Esophagus muscularis mucosa (tissue), 4 donors: ENCODE measurements around the gene LAPTM5. TPM values are rescaled to one million over a fixed set of nuclear protein-coding genes. Genes with fewer than 3 reads are reported as not detected.
A peak's percentile ranks its signal among the peaks of the same experiment; 100 is the strongest.

Source experiments
- DNase-seq: peaks from one replicate; pipeline ENCODE4 v3.0.0-alpha.2; 2017; ENCODE audit errors: extremely low spot score
- H3K27ac ChIP-seq, 4 donors: fragments of 200-600 bp; sonication (generic); replicated peaks in 1 of 4; 1 replicate in 3 of 4; 2 replicates in 1 of 4; pipeline ENCODE4 v1.5.1; 2016 to 2019; ENCODE audit warnings: mild to moderate bottlenecking in 1 of 4
- H3K27me3 ChIP-seq, 4 donors: fragments of 200-600 bp; sonication (generic); one replicate each; pipeline versions ENCODE4 v1.5.1 to v1.6.0; 2016 to 2019
- H3K36me3 ChIP-seq, 4 donors: fragments of 200-600 bp; sonication (generic); one replicate each; pipeline ENCODE4 v1.5.1; 2016 to 2019
- H3K4me1 ChIP-seq, 4 donors: fragments of 200-600 bp; sonication (generic); one replicate each; pipeline ENCODE4 v1.5.1; 2016 to 2019
- H3K4me3 ChIP-seq, 4 donors: fragments of 200-600 bp; sonication (generic); 1 replicate in 2 of 4; 2 replicates in 2 of 4; pipeline ENCODE4 v1.5.1; 2016 to 2019; ENCODE audit warnings: mild to moderate bottlenecking in 4 of 4, moderate library complexity in 1 of 4
- H3K9me3 ChIP-seq, 4 donors: fragments of 200-600 bp; sonication (generic); 1 replicate in 3 of 4; 2 replicates in 1 of 4; pipeline ENCODE4 v1.5.1; 2016 to 2019
- EP300 ChIP-seq: sonication (generic); formaldehyde crosslinking; IDR thresholded peaks from one replicate; pipeline ENCODE4 v1.6.1; 2017; ENCODE audit warnings: antibody characterized with exemption
- POLR2A ChIP-seq: fragments of 450-650 bp; IDR thresholded peaks from one replicate; pipeline ENCODE4 v1.6.1; 2017; ENCODE audit warnings: antibody characterized with exemption, moderate library complexity, mild to moderate bottlenecking, low read depth
- POLR2AphosphoS5 ChIP-seq, 2 donors: sonication (generic); formaldehyde crosslinking; IDR thresholded peaks; one replicate each; pipeline ENCODE4 v1.6.1; 2017; ENCODE audit warnings: antibody characterized with exemption in 2 of 2
- WGBS: methylation state at CpG from one replicate; pipeline ENCODE4 v1.1.5; 2018; 5-methylcytosine and 5-hydroxymethylcytosine counted together
- intact Hi-C: fragments of 100-400 bp; cut with DNase I; formaldehyde crosslinking; loops from one replicate; pipeline ENCODE4 v1.15.1; 2023
- total RNA-seq, 4 donors: library from RNA; depleted of rRNA; stranded (reverse); fragments of >200 nt; gene quantifications; one replicate each; pipeline versions ENCODE4 v1.1.0 to v1.2.1, GENCODE V29; 2016
- TF ChIP-seq, protein P1 (sequence below), 3 experiments: fragments of 200-600 bp in 2 of 3; fragments of 450-650 bp in 1 of 3; sonication (generic) in 2 of 3; IDR thresholded peaks; one replicate each; pipeline ENCODE4 v1.5.1; 2017 to 2019; ENCODE audit warnings: antibody characterized with exemption in 3 of 3, mild to moderate bottlenecking in 2 of 3, moderate library complexity in 1 of 3

Gene LAPTM5
- total RNA-seq, 4 donors from 2014 or later: 32.4 to 83.7 (median 36.3) TPM

DNA sequence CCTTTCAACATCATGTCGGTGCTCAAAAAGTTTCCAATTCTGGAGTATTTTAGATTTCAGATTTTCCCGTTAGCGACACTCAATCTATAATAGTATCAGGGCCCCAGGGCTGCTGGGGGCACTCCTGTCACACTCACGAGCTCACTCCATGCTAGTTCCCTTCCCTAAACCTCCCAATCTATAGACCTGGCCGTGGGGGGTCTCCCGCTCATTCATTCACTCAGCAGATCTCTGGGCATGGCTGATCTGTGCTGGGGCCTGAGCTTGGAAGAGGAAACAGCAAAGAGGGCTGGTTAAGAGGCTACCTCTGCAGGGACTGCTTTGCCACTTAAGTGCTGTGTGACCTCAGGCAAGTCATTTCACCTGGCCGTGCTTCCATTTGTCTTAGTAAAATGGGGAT, 46.8 kb upstream of the LAPTM5 start:
- no peak overlapping the region for H3K27ac ChIP-seq
- peaks cover 20 to 39% (median 36%) of the 10 kb centered on the region in 4 donors for H3K4me1 ChIP-seq
- WGBS: 95% methylated on average over 7 of the region's 7 CpGs
- no peaks in the 10 kb centered on the region for H3K9me3 ChIP-seq
- no peaks in the 10 kb centered on the region for H3K36me3 ChIP-seq
- DNase-seq: no peak
- TF ChIP-seq POLR2AphosphoS5 (IDR thresholded peaks at IDR 0.05) (no peak), EP300 (no peak), POLR2A (no peak)
- TF ChIP-seq, protein P1, sequence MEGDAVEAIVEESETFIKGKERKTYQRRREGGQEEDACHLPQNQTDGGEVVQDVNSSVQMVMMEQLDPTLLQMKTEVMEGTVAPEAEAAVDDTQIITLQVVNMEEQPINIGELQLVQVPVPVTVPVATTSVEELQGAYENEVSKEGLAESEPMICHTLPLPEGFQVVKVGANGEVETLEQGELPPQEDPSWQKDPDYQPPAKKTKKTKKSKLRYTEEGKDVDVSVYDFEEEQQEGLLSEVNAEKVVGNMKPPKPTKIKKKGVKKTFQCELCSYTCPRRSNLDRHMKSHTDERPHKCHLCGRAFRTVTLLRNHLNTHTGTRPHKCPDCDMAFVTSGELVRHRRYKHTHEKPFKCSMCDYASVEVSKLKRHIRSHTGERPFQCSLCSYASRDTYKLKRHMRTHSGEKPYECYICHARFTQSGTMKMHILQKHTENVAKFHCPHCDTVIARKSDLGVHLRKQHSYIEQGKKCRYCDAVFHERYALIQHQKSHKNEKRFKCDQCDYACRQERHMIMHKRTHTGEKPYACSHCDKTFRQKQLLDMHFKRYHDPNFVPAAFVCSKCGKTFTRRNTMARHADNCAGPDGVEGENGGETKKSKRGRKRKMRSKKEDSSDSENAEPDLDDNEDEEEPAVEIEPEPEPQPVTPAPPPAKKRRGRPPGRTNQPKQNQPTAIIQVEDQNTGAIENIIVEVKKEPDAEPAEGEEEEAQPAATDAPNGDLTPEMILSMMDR (IDR thresholded peaks at IDR 0.05): no peak
- no peaks in the 10 kb centered on the region for H3K27me3 ChIP-seq
- intact Hi-C loops: no loop called here
- H3K4me3 ChIP-seq: no peak overlapping the region

DNA sequence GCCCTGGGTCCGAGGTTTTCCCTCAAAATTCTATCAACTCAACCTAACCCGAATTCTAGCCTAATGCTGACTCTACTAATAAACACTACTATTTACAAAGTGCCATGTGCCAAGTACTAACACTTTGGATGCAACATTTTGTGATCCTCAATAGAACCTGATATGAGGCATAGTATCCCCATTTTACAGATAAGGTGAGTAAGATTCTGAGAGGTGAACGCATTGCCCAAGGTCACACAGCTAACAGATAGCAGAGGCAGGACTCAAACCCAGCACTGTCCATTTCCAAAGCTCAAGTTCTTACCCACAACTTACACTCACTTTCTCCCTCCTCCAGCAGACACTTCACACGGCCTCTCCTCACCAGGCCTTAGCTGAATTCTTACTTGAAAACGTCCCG, 46.0 kb upstream of the LAPTM5 start:
- WGBS: 92% methylated on average over 6 of the region's 6 CpGs
- Histone ChIP-seq H3K27ac (no peak overlapping the region), H3K9me3 (no peaks in the 10 kb centered on the region), H3K36me3 (no peaks in the 10 kb centered on the region), H3K4me1 (peaks cover 16 to 39% (median 35%) of the 10 kb centered on the region in 4 donors), H3K4me3 (no peak overlapping the region), H3K27me3 (no peaks in the 10 kb centered on the region)
- TF ChIP-seq, protein P1 (IDR thresholded peaks at IDR 0.05): no peak
- TF ChIP-seq EP300 (no peak), POLR2A (no peak), POLR2AphosphoS5 (IDR thresholded peaks at IDR 0.05) (no peak)
- intact Hi-C loops: no loop called here
- no peak for DNase-seq

DNA sequence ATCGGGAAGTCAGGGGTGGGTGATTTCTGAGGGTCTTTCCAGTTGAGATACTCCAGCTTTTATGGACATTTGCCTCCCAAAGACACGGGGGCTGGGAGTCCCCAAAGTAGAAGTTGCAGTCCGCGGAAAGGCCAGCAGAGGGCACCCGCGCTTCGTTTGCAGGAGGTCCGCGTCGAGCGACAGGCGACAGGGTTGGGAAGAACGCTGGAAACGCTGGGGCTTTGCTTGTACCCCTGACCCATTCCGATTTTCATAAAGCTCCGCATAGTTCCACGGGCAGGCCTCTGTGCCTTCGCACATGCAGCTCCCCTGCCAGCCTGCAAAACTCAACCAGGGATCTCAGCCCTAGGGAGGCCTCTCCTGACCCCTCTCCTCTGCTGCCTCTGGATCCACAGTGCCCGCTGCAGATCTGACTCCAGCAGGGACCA, 44.2 kb upstream of the LAPTM5 start:
- Histone ChIP-seq H3K36me3 (no peaks in the 10 kb centered on the region), H3K27ac (no peak overlapping the region), H3K27me3 (no peaks in the 10 kb centered on the region), H3K9me3 (no peaks in the 10 kb centered on the region), H3K4me3 (peak overlapping the region in 3 of 4 donors; percentile 17 to 29 (median 18)), H3K4me1 (peaks cover 20 to 38% (median 34%) of the 10 kb centered on the region in 4 donors)
- WGBS: 13% methylated on average over 1 of the region's 19 CpGs
- intact Hi-C loops: loop anchor here (1.0 kb wide), 1 partner anchor 110 kb away; no protein-coding TSS in a partner anchor
- TF ChIP-seq POLR2AphosphoS5 (IDR thresholded peaks at IDR 0.05) (peak in 1 of 2 donors; percentile 51), POLR2A (no peak), EP300 (no peak)
- TF ChIP-seq, protein P1 (IDR thresholded peaks at IDR 0.05): peak; percentile 94 to 98 (median 97)
- peak; percentile 95 for DNase-seq

DNA sequence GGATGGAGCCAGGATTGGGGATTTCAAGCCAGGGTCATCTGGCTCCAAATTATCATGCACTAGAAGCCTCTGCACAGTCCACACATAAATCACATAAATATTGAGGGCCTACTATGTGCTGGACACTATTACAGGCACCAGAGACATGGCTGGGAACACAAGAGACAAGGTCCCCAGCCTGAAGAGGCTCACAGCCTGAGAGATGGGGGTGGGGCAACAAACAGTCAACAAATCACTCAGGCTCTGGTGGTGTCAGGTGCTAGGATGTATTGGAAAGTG, 41.6 kb upstream of the LAPTM5 start:
- DNase-seq: no peak
- Histone ChIP-seq H3K9me3 (no peaks in the 10 kb centered on the region), H3K27me3 (no peaks in the 10 kb centered on the region), H3K27ac (peak overlapping the region in 3 of 4 donors; percentile 15 to 42 (median 40)), H3K36me3 (no peaks in the 10 kb centered on the region), H3K4me3 (no peak overlapping the region), H3K4me1 (peaks cover 20 to 34% (median 34%) of the 10 kb centered on the region in 4 donors)
- intact Hi-C loops: no loop called here
- TF ChIP-seq POLR2A: no peak
- no peak for TF ChIP-seq EP300
- TF ChIP-seq, protein P1 (IDR thresholded peaks at IDR 0.05): no peak
- TF ChIP-seq POLR2AphosphoS5 (IDR thresholded peaks at IDR 0.05): no peak
